ENCODE data around the gene LRP1B.

- TF ChIP-seq CTCF (IDR thresholded peaks at IDR 0.05) (no peak), POLR2A (IDR thresholded peaks at IDR 0.05) (no peak)
These were observed 261.2 kb downstream of the LRP1B start for GRCh38 chr2:141869572-141869971.

Data from Peyer's patch (tissue), 4 donors.